Skin epidermis (tissue), 12 donors: ENCODE data around the gene KCNAB1.
"Not testable (repeated sequence)": the region's sequence is repeated elsewhere in the genome, so short reads cannot be mapped to it uniquely, and the experiment has no call there.

Source experiments
- H3K27ac ChIP-seq, 21 experiments: fragments of 200-600 bp; sonication (generic) in 11 of 21; one replicate each; pipeline ENCODE4 v1.5.0; 2020; ENCODE audit warnings: mild to moderate bottlenecking in 3 of 21, inconsistent platforms in 2 of 21, moderate library complexity in 2 of 21
- H3K4me3 ChIP-seq, 7 experiments: fragments of 200-600 bp; sonication (generic) in 2 of 7; one replicate each; pipeline ENCODE4 v1.5.0; 2020; ENCODE audit warnings: inconsistent platforms in 2 of 7, mild to moderate bottlenecking in 2 of 7, moderate library complexity in 1 of 7

The KCNAB1 gene

DNA sequence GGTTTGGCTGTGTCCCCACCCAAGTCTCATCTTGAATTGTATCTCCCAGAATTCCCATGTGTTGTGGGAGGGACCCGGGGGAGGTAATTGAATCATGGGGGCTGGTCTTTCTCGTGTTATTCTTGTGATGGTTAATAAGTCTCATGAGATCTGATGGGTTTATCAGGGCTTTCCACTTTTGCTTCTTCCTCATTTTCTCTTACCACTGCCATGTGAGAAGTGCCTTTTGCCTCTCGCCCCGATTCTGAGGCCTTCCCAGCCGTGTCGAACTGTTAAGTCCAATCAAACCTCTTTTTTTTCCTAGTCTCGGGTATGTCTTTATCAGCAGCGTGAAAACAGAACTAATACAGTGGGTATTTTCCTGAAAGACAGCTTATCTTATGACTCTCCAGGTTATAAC, 448.6 kb downstream of the KCNAB1 start:
- H3K4me3 ChIP-seq, H3K27ac ChIP-seq: not testable (repeated sequence)

DNA sequence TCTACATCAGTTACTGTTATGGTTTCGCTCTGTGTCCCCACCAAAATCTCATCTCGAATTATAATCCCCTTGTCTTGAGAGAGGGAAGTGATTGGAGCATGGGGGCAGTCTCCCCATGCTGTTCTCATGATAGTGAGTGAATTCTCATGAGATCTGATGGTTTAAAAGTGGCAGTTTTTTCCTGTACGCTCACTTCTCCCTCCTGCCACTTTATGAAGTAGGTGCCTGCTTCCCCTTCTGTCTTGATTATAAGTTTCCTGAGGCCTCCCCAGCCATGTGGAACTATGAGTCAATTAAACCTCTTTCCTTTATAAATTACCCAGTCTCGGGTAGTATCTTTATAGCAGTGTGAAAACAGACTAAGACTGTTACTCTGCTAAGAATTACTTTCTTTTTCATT, 449.5 kb downstream of the KCNAB1 start:
- H3K27ac ChIP-seq, H3K4me3 ChIP-seq: not testable (repeated sequence)

DNA sequence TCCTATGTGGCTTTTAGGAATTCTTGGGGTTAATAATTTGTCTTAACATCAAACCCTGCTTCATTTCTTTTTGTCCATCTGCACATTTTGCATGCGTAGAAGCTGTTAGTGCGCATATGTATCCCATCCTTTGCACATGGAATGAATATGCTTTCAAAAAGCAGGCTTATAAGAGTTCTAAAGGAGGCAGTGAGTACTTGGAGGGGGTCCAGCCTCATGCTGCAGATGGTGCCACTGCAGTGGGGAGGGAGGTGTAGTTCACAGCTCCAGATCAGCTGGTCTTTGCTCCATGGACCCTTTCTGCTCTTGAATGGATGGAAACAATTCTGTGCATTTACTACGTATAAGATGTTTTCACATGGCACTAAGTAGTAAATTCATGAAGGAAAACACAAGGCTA, 455.3 kb downstream of the KCNAB1 start:
- no peak overlapping the region for H3K27ac ChIP-seq
- no peak overlapping the region for H3K4me3 ChIP-seq

DNA sequence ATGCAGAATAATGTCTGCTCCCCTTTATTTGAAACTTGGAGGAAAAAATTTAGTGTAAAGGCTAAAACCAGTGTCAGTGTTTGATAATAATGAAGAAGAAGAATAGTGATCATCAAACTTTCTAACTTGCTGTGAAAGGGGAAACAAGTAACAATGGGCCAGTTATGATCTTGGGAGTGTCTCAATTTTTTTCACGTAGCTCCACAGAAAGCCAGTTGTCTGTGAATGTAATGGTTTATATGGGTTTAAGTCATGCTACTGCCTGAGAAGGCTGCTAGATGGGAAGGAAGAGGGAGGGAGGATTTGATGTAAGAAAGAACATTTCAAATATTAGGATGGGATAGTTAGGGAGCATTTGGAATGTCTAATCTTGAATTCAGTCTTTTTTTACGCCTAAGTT, 455.7 kb downstream of the KCNAB1 start:
- Histone ChIP-seq H3K4me3 (no peak overlapping the region), H3K27ac (no peak overlapping the region)

DNA sequence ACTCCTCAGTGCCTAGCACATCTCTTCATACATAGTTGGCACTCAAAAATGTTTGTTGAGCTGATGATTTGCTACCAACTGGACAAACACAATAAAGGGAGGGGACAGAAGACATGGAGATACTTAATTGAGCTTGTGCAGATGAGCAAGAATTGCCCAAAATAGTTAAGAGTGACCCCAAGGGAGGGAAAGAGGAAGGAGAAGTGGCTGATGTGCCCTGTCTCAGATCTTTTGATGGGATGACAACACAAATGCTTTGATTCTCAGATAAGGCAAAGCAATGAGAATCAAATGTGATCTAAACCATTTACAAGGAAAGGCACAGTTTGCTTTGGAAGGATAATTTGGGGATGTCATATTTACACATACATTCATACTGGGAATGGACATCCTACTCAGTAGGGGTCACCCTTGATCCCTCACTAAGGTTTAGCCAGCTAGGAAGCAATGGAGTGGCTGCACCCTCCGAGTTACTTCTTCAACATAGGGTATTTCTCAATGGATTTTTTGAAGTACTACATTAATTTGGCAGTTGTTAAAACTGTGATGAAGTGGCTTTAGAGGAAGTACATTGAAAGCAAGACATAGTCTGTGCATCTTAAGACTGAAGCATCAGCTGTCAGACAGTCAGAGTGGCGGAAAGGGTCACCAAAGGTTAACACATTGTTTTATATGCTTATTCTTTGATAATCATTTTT, 456.4 kb downstream of the KCNAB1 start:
- no peak overlapping the region for H3K4me3 ChIP-seq

DNA sequence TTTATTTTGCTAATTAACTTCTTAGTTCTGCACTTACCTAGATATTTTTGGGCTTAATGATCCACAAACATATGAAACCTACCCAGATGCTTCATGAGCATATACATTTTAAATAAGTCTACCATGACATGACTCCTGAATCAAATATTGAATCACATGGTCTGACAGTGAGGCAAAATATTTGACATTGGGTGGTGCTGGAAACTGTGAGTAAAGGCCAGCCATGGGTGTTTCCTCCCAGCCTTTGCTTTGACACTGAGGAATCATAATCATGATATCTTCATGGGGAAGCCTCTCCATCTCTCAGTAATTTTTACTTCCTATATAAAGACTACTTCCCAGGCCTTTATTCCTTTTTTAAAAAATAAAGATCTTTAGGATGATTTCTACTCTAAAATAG, 457.4 kb downstream of the KCNAB1 start:
- Histone ChIP-seq H3K27ac (no peak overlapping the region), H3K4me3 (no peak overlapping the region)

More for the DNA sequence above, 456.4 kb downstream of the KCNAB1 start:
- no peak overlapping the region for H3K27ac ChIP-seq

DNA sequence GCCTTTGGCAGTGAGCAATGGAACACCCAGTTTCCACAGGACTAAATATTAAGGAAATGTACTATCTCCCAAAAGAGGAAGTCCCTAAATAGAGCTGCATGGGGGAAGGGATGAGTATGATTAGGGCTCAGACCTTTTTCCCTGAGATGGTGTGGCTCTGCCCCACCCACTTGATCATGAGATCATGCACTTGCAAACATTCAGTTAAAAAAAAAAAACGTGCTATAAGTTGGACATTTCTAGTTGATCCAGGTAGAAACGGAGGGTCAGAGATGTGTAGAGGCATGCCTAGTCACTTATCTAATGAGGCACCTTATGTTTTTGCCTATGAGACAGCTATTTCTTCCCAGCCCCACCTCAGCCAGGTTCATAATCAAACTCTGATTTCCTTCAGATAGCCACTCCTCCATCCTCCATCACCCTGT, 459.1 kb downstream of the KCNAB1 start:
- no peak overlapping the region for H3K27ac ChIP-seq
- no peak overlapping the region for H3K4me3 ChIP-seq

DNA sequence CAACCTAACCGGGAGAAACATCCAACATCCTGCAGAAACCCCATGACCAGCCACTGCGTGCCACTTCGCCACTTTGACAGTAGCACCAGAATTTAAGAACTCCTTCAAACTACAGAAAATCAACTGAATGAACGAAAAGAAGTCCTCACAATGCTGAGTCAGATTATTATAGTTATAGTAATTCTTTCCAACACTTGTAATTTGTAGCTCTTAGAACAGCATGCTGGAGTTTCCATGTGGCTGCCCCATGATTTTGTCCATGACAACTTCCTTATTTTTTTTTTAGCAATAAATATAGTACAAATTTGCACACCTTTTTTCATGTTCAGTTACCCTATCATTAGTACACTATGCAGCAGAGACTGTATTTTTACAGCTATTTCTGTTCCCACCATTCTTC, 460.7 kb downstream of the KCNAB1 start:
- Histone ChIP-seq H3K27ac (no peak overlapping the region), H3K4me3 (no peak overlapping the region)

DNA sequence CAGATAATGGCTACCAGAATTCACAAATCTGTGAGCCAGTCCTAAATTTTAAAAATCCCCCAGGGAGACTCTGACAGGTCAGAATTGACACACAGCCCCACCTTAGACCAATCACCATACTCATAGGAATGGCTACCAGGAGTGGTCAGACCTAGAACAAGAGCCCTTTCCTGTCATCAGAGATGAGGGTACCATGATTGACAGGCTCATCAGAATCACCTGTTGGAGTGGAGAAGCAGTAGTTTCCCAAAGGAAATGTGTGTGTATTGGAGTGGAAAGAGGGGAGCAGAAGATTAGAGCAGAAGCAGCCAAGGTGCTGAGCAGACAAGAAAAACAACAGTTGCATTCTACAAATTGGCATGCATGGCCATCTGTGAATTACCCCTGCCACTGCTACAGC, 461.6 kb downstream of the KCNAB1 start:
- no peak overlapping the region for H3K27ac ChIP-seq
- no peak overlapping the region for H3K4me3 ChIP-seq

DNA sequence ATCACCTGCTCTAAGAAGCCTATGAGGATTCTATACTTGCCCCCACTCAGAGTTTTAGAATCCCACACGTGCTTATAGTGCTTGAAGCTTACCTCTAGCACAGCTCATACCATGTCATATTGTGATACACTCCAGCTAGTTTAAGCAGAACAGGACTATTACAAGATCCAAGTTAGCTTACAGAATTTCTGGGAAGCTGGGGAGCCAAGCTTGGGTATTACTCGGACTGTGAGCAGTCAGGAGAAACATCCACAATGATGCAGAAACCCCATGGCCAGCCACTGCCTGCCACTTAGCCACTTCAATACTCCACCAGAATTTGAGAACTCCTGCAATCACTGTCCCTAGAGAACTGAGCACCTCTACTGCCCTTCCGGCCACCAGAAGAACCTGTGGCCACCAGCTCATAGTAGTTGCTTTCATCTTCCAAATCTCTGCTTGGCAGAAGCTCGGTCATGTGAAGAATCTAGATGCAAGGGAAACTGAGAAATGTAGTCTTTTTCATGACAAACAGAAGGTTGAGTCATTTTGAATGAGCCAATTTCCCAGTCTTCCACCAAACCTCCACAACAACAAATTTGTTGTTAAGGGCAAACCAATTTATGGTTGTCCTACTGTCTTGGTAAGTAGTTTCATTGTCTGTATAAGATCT, 462.3 kb downstream of the KCNAB1 start:
- Histone ChIP-seq H3K27ac (no peak overlapping the region), H3K4me3 (no peak overlapping the region)

DNA sequence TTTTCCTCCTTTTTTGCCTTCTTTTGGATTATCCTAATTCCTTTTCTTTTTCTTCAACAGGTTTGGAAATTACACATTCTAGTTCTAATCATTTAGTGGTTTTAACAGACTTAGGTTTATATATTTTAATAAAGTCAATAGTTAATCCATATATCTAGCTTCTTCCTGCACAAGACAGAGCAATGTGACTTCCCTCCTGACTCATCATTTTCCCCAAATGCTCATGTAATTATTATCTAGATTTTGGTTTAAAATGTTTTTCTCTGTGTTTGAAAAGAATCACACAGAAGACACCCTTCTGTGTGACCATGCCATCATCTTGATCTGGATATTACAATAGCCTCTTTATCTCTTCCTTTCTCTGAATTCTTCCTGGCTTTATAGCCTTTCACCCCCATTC, 463.1 kb downstream of the KCNAB1 start:
- H3K4me3 ChIP-seq, result no peak overlapping the region
- no peak overlapping the region for H3K27ac ChIP-seq

DNA sequence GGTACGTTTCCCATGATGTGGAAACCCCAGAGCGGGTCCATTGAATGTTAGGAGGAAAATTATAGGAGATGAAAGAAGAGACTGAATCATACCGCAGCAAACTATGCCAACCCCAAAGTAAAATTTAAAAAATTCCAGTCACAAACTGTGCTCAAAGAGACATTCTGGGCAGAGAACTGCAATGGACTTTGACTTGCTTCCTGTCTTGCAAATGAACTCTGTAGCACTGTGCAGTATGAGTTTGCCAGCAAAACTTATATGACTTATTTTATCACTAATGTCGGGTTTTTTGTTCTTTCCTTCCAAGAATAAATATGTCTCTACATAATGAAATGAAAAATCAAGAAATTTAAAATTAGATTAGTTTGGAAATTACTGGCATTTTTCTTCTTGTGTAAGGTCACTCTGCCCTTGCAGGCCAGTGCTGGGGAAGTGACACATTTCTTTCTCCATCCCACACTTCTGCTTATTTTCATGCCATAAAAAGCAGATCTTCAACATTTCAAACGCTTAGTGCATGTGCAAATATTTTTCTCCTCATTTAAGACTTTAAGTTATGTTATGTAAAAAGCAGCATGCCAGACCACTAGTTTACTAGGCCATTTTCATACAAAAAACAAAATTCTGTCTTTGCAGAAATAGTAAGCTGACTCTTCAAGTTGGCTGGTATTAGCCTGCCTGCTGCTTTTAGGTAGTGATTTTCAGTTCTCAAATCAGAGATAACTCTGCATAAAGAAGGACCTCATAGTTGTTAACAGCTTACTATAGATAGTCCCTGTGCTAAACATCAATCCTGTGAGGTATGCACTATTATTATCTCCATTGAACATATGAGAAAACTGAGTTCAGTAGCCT, 466.8 kb downstream of the KCNAB1 start:
- peak overlapping the region in 4 of 21 experiments; percentile 9 to 42 (median 18) for H3K27ac ChIP-seq
- no peak overlapping the region for H3K4me3 ChIP-seq

DNA sequence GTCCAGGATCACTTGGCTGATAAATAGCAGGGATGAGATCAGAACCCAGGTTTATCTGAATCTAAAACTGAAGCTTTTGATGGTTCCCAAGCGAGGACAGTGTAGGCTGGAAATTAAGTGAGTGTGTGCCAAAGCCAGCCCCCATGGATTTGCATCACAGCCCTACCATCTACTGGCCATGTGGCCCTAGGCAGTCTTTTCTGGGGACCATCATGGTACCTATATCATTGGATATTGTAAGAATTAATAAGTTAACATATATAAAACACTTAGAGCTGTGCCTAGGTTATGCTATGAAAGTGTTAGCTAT, 467.3 kb downstream of the KCNAB1 start:
- no peak overlapping the region for H3K4me3 ChIP-seq
- peak overlapping the region in 3 of 21 experiments; percentile 9 to 22 (median 14) for H3K27ac ChIP-seq
